Right kidney (tissue), 1 donor: ENCODE measurements around the gene LY9.
"Not testable (repeated sequence)": the region's sequence is repeated elsewhere in the genome, so short reads cannot be mapped to it uniquely, and the experiment has no call there.

ENCODE experiments used
- DNase-seq: peaks from one replicate; pipeline ENCODE4 v3.0.0-alpha.2; 2016

Gene LY9

GRCh38 chr1:160774886-160775719 is 20.9 kb upstream of the LY9 start:
- DNase-seq: no peak

DNA sequence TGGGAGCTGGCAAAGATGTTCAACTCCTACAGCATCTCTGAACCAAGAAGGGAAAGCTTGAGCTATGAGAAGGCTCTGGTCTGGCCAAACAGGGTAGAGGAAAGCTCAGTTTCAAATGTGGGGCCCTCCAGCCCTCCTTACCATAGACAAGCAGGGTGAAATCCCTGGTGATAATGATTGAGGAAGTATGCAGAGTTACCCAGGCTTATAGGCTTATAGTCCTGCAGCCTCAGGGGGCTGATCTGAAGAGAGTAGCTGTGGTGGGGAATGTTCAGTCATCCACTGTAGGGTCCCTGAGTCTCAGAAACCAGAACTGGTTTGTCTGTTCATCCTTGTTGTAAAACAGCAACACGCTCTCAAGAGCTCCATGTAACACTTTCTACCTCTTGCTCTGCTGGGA is 19.8 kb upstream of the LY9 start:
- no peak for DNase-seq

- peak; percentile 4 for DNase-seq
These were observed 18.4 kb upstream of the LY9 start for GRCh38 chr1:160777486-160778089.

GRCh38 chr1:160778976-160779375 is 17.0 kb upstream of the LY9 start:
- DNase-seq: no peak

DNA sequence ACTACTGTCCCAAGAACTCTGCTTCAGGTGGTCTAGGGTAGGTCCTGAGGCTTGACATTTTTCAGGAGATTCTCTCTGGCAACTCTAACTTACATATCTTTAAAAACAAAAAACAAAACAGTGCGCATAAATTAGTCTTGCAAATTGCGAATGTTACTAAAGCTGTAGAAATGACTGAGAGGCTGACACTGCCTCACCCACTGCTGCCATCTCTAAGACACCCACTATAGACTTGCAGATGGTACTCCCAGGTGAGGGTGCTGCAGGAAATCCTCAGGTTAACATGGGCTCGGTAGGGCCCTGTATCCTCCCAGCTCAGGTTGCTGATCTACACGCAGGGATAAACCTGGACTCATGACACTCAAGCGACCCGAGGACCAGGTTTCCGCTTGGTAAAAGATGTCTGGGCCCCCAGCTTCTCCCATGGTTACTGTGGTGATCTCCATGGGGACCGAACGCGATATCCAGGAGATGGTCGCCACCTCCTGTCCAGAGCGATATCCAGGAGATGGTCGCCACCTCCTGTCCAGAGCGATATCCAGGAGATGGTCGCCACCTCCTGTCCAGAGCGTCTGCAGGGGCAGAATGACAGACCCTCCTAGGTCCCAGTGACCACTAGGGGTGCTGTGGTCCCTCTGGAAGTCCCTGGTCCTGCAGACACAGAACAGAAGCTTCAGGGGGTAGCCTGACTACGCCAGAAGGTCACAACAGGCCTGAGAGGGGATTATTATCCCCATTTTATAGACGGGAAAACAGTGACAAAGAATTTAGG is 16.2 kb upstream of the LY9 start:
- DNase-seq: no peak

DNA sequence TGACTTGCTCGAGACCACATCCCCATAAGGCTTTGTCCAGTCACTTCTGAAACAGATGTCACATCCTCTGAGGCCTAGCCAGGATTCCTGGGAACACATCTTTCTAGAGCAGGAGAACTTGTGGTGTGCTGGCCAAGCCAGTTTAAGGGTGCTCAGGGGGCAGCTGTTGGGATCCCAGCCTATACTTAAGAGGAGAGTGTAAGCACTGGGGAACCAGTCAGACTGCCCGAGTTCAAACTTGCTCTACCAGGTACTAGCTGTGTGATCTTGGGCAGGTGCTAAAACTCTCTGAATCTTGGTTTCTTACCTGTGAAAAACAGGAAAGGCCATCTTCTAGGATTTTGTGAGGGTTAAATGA is 15.6 kb upstream of the LY9 start:
- no peak for DNase-seq

GRCh38 chr1:160781186-160781766 is 14.7 kb upstream of the LY9 start:
- DNase-seq: peak; percentile 33

GRCh38 chr1:160781914-160782689 is 13.9 kb upstream of the LY9 start:
- no peak for DNase-seq

GRCh38 chr1:160782988-160783765 is 12.8 kb upstream of the LY9 start:
- not testable (repeated sequence) for DNase-seq

- DNase-seq: no peak
These were observed 6.8 kb upstream of the LY9 start for GRCh38 chr1:160789051-160789701.

DNA sequence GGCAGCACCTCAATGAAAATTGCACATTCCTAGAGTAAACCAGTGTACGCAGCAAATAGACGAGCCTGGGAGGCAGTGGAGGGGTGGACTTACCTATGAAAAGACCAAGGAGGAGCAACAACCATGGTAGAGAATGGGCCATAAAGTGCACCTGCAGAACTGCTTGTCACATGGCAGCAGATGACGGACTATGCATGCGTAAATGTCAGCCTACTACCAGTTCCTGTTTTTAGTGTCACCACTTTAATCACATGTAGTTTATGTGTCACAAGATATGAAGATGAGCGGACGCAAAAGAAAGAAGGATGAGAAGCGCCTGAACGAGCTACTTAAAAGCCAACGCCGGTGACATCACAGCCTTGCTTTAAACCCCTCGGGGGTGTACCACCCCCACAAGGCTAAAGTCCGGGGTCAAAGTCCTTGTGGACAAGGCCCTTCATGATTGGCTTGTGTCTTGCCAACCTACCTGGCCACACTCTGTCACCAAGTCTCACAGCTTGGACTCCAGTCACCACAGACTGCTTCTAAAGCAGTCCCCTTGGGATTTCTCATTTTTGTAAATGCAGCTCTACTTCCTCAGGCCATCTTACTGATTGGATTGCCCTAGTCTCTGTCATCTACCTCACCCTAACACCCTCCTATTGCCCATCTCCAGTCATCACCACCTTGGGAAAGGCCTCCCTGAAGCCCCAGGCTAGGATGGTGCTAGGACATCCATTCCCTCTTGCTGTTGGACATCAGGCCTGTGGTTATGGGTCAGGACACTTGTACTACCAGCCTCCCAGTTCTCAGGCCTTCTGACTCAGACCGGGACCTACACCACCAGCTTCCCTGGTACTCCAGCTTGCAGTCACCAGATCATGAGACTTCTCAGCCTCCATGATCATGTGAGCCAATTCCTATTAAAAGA is 6.0 kb upstream of the LY9 start:
- no peak for DNase-seq

- DNase-seq: no peak
These were observed 1.6 kb upstream of the LY9 start for GRCh38 chr1:160794376-160794775.

DNA sequence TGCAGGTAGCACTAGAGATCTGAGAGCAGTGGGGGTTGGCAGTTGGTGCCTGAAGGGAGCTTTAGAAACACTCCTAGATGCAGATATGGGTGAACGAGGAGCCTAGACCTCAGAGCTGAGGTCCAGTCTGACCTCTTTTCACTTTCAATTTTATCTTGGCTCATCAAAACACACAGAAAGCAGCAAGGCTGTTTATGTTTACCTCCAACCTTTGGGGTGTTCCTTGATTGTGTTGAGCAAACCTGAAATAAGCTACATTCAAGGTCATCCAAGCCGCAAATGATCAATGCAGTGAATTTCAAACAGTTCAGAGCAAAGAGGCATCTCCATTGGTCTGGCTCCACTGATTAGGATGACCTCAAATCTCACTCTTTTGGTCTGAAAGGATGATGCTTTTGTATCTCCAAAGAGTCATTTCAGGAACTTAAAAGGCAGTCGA is 1.3 kb downstream of the LY9 start:
- DNase-seq: no peak

DNA sequence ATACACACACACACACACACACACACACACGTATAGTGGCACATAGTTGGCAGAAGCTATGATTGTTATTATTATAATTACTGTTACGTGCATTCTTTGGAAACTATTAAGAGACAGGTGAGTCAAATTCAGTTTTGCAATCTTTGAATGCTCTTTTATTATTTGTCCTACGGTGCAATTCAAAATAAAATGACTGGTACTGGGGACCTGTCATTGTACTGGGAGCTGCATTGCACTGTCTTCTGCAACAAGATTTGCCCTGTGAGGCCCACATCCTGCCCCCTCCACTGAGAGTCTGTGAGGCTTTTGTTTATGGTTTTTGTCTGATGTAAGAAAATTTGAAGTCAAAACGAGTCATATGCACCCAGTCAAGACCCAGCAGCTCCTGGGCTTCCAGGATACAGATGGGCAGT is 1.9 kb downstream of the LY9 start:
- DNase-seq: no peak

DNA sequence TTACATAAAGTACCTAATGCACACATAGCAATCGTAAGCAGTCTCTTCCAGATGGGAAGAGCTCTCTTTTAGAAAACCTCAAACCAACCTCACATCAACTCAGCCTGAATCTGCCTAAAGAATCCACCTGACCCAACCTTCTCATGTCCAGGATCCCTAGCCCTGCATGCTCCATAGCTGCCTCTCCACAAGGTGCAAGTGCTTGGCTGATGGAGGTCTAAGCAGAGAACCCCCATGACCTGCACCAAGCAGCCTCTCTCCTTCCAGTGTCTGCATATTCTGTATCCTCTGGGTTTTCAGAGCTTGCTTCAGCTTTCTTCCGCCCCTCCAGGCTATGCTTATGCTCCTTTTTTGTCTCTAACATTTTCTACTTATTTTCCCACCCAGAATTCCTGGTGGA is 2.5 kb downstream of the LY9 start:
- DNase-seq: no peak

DNA sequence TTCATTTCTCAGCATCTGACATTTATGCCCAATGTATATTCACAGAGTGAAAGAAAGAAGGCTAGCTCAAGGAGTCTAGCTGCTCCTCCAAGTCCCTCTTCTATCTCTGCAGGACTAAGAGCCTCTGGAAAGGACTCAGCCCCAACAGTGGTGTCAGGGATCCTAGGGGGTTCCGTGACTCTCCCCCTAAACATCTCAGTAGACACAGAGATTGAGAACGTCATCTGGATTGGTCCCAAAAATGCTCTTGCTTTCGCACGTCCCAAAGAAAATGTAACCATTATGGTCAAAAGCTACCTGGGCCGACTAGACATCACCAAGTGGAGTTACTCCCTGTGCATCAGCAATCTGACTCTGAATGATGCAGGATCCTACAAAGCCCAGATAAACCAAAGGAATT is 3.7 kb downstream of the LY9 start:
- no peak for DNase-seq

GRCh38 chr1:160800142-160800541 is 4.2 kb downstream of the LY9 start:
- DNase-seq: no peak

DNA sequence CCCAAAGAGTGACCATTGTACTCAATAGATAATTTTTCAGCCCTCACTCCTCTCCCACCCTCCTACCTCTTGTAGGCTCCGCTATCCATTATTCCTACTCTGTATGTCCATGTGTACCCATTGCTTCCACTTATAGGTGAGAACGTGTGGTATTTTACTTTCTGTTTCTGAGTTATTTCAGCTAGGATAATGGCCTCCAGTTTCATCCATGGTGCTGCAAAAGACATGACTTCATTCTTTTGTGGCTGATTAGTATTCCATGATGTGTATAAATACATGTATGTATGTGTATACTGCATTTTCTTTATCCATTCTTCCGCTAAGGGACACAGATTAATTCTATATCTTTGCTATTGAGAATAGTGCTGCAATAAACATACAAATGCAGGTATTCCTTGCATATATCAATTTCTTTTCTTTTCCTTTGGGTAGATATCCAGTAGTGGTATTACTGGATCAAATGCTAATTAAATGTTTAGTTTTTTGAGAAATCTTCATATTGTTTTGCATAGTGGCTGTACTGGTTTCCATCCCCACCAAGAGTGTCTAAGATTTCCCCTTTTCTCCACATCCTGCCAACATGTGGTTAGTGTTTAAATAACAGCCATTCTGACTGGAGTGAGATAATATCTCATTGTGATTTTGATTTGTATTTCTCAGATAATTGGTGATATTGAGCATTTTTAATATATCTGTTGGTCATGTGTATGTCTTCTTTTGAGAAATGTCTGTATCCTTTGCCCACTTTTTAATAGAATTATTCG is 4.9 kb downstream of the LY9 start:
- no peak for DNase-seq
